Hepatocyte (in vitro differentiated cells): ENCODE data around the gene TBATA. TPM values are rescaled to one million over a fixed set of nuclear protein-coding genes. Genes with fewer than 3 reads are reported as not detected.

Experiments used
- DNase-seq: peaks from one replicate; pipeline ENCODE4 v3.0.0-alpha.2; 2016; ENCODE audit warnings: low spot score
- H2AFZ ChIP-seq: fragments of 200-600 bp; sonication (generic); 2 replicates; pipeline ENCODE4 v1.6.0; 2016; ENCODE audit warnings: antibody characterized with exemption, mild to moderate bottlenecking
- H3K27ac ChIP-seq: fragments of 200-600 bp; sonication (generic); 2 replicates; pipeline ENCODE4 v1.5.1; 2016; ENCODE audit warnings: mild to moderate bottlenecking
- H3K27me3 ChIP-seq: fragments of 200-600 bp; sonication (generic); 2 replicates; pipeline ENCODE4 v1.6.1; 2016
- H3K36me3 ChIP-seq: fragments of 200-600 bp; sonication (generic); replicated peaks from 2 replicates; pipeline ENCODE4 v1.5.1; 2016; ENCODE audit warnings: low read depth; ENCODE audit not compliant: insufficient read depth
- H3K4me1 ChIP-seq: fragments of 200-600 bp; sonication (generic); 2 replicates; pipeline ENCODE4 v1.5.1; 2016; ENCODE audit warnings: mild to moderate bottlenecking, moderate library complexity; ENCODE audit not compliant: insufficient read depth
- H3K4me2 ChIP-seq: fragments of 200-600 bp; sonication (generic); 2 replicates; pipeline ENCODE4 v1.6.0; 2016
- H3K4me3 ChIP-seq: fragments of 200-600 bp; sonication (generic); 2 replicates; pipeline ENCODE4 v1.5.1; 2016; ENCODE audit warnings: mild to moderate bottlenecking
- H3K79me2 ChIP-seq: fragments of 200-600 bp; sonication (generic); 2 replicates; pipeline ENCODE4 v1.6.0; 2017; ENCODE audit warnings: mild to moderate bottlenecking
- H3K9me2 ChIP-seq: fragments of 200-600 bp; sonication (generic); replicated peaks from 2 replicates; pipeline ENCODE4 v1.6.0; 2017; ENCODE audit warnings: mild to moderate bottlenecking; ENCODE audit not compliant: insufficient read depth
- H3K9me3 ChIP-seq: fragments of 200-600 bp; sonication (generic); 2 replicates; pipeline ENCODE4 v1.5.1; 2016; ENCODE audit warnings: low read depth, mild to moderate bottlenecking
- H4K20me1 ChIP-seq: fragments of 200-600 bp; sonication (generic); 2 replicates; pipeline ENCODE4 v1.6.0; 2016; ENCODE audit warnings: mild to moderate bottlenecking; ENCODE audit not compliant: insufficient read depth, poor library complexity, severe bottlenecking
- EZH2 ChIP-seq: fragments of 200-600 bp; sonication (generic); IDR thresholded peaks from 2 replicates; pipeline ENCODE4 v1.6.1; 2016; ENCODE audit warnings: antibody characterized with exemption, mild to moderate bottlenecking, borderline replicate concordance
- EZH2phosphoT487 ChIP-seq: fragments of 200-600 bp; sonication (generic); IDR thresholded peaks from one replicate; pipeline ENCODE4 v1.6.1; 2018; ENCODE audit warnings: antibody characterized with exemption, mild to moderate bottlenecking, low read depth, moderate library complexity; ENCODE audit not compliant: unreplicated experiment, severe bottlenecking
- WGBS: methylation state at CpG from one replicate; pipeline ENCODE4 v1.1.6; 2016; ENCODE audit warnings: low lambda C conversion rate; ENCODE audit errors: missing lambda C conversion rate; 5-methylcytosine and 5-hydroxymethylcytosine counted together
- polyA plus RNA-seq: library from polyadenylated mRNA; unstranded; fragments of >200 nt; fragmentation: Nextera tagmentation; extraction: Ambion mirVana; gene quantifications from 2 replicates; pipeline ENCODE4 v1.2.1, GENCODE V29; 2016
- total RNA-seq: library from RNA; depleted of rRNA; stranded (reverse); fragments of >200 nt; gene quantifications from 2 replicates; pipeline ENCODE4 v1.2.3, GENCODE V29; 2014
- TF ChIP-seq, protein P1 (sequence below): fragments of 200-600 bp; sonication (generic); IDR thresholded peaks from 2 replicates; pipeline ENCODE4 v1.5.1; 2016; ENCODE audit warnings: antibody characterized with exemption, mild to moderate bottlenecking; ENCODE audit not compliant: poor library complexity

The TBATA gene
- total and polyA plus RNA-seq, 2 experiments from 2014 or later: not detected

DNA sequence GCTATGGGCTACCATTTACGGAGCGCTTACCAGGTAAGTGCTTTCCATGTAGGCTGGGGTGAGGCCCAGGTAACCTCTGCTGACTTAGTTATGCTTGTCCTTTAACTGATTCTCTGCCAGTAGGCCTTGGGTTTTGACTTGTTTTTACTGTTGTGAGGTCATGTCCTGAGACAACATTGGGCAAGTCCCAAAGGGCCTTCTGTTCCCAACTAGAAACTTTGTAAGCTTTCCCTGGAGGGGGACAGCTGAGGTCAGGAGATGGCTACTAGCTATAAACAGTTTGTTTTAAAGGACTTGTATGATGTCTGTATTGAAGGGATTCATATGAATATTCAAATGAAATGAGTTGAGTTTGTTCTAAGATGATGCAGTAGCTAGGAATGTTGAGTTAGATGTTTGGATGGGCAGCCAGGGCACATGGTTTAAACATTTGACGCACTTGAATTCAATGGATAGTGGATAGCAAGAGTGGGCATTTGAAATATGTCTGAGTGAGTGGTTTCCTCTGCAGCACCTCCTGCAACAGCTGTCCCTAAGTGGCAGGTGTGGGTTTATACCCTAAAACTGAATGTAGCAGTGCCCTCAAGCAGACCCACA, 20.5 kb upstream of the TBATA start:
- no peaks in the 10 kb centered on the region for H3K36me3 ChIP-seq
- 98% methylated on average over 3 of the region's 3 CpGs for WGBS
- TF ChIP-seq EZH2 (no peak), EZH2phosphoT487 (no peak)
- TF ChIP-seq, protein P1, sequence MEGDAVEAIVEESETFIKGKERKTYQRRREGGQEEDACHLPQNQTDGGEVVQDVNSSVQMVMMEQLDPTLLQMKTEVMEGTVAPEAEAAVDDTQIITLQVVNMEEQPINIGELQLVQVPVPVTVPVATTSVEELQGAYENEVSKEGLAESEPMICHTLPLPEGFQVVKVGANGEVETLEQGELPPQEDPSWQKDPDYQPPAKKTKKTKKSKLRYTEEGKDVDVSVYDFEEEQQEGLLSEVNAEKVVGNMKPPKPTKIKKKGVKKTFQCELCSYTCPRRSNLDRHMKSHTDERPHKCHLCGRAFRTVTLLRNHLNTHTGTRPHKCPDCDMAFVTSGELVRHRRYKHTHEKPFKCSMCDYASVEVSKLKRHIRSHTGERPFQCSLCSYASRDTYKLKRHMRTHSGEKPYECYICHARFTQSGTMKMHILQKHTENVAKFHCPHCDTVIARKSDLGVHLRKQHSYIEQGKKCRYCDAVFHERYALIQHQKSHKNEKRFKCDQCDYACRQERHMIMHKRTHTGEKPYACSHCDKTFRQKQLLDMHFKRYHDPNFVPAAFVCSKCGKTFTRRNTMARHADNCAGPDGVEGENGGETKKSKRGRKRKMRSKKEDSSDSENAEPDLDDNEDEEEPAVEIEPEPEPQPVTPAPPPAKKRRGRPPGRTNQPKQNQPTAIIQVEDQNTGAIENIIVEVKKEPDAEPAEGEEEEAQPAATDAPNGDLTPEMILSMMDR: no peak

GRCh38 chr10:70804421-70804808, 19.2 kb upstream of the TBATA start:
- H3K4me1 ChIP-seq: no peaks in the 10 kb centered on the region
- H3K9me2 ChIP-seq: no peaks in the 10 kb centered on the region
- no peaks in the 10 kb centered on the region for H3K27me3 ChIP-seq
- no peaks in the 10 kb centered on the region for H3K9me3 ChIP-seq
- WGBS: 93% methylated on average over 2 of the region's 2 CpGs
- no peak overlapping the region for H2AFZ ChIP-seq
- no peak overlapping the region for H3K27ac ChIP-seq
- no peak overlapping the region for H3K4me3 ChIP-seq
- DNase-seq: no peak
- H3K36me3 ChIP-seq: no peaks in the 10 kb centered on the region
- H3K4me2 ChIP-seq: no peak overlapping the region
- H4K20me1 ChIP-seq: no peaks in the 10 kb centered on the region
- H3K79me2 ChIP-seq: no peaks in the 10 kb centered on the region
- TF ChIP-seq, protein P1: no peak
- TF ChIP-seq EZH2: no peak
- TF ChIP-seq EZH2phosphoT487: no peak

More for the DNA sequence above, 20.5 kb upstream of the TBATA start:
- Histone ChIP-seq H3K9me2 (no peaks in the 10 kb centered on the region), H3K4me2 (no peak overlapping the region), H3K27ac (no peak overlapping the region), H3K4me1 (no peaks in the 10 kb centered on the region), H3K4me3 (no peak overlapping the region), H2AFZ (no peak overlapping the region), H3K79me2 (no peaks in the 10 kb centered on the region), H3K9me3 (no peaks in the 10 kb centered on the region), H4K20me1 (no peaks in the 10 kb centered on the region), H3K27me3 (no peaks in the 10 kb centered on the region)
- no peak for DNase-seq

DNA sequence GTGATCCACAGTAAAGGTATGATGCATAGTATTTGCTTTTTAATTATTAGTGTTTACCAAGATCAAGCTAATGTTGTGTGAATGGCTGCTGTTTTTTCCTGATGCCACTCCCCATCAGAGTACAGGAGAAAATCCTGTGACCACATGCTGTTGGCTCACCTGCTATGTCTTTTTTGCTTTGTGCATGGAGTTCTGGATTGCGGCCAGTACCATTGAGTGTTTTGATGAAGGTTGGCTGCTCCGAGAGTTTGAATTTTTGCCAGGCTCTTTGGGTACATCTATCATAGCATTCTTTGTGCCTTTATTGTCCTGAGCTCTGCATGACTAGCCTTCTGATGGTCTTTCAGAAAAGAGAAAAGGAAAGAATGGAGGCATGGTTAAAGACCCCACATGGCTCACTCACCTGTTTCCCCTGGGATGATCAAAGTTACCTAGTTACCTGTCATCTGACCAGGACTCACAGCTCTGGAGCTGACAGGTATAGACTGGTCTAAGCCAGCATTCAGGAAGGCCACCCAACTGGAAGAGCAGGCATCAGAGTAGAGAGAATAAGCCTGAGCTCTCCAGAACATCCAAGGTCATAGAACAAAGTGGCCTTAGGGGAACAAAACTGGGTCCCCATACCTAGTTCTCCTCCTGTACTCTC, 18.7 kb upstream of the TBATA start:
- H3K4me2 ChIP-seq: no peak overlapping the region
- no peaks in the 10 kb centered on the region for H3K36me3 ChIP-seq
- no peaks in the 10 kb centered on the region for H3K9me2 ChIP-seq
- no peak overlapping the region for H3K27ac ChIP-seq
- H3K4me3 ChIP-seq: no peak overlapping the region
- no peaks in the 10 kb centered on the region for H4K20me1 ChIP-seq
- no peaks in the 10 kb centered on the region for H3K9me3 ChIP-seq
- TF ChIP-seq, protein P1: no peak
- no peak for TF ChIP-seq EZH2
- DNase-seq: no peak
- H3K27me3 ChIP-seq: no peaks in the 10 kb centered on the region
- no peaks in the 10 kb centered on the region for H3K4me1 ChIP-seq
- no peak overlapping the region for H2AFZ ChIP-seq
- WGBS: 85% methylated on average over 2 of the region's 2 CpGs
- no peaks in the 10 kb centered on the region for H3K79me2 ChIP-seq
